Measurements from ENCODE around the gene EFNA3.

EFNA3 gene

GRCh38 chr1:155080312-155081228 is 1.9 kb downstream of the EFNA3 start (continued):
- TF ChIP-seq ZNF324 (tag by site-specific recombination; IDR thresholded peaks at IDR 0.05) (no peak), ZNF423 (tag by site-specific recombination; IDR thresholded peaks at IDR 0.05) (no peak), ZBTB17 (tag by site-specific recombination; IDR thresholded peaks at IDR 0.05) (peak; percentile 67), ZBTB10 (tag by site-specific recombination; IDR thresholded peaks at IDR 0.05) (peak; percentile 96), MEIS1 (CRISPR knock-in tag; IDR thresholded peaks at IDR 0.05; ENCODE audit: borderline replicate concordance) (no peak), ZNF544 (tag by site-specific recombination; IDR thresholded peaks at IDR 0.05) (no peak), REPIN1 (tag by site-specific recombination; IDR thresholded peaks at IDR 0.05; ENCODE audit: low read depth) (0 out of 2 replicates have a peak, but pooled peaks have one; percentile 23), ZNF777 (tag by site-specific recombination; IDR thresholded peaks at IDR 0.05; ENCODE audit: borderline replicate concordance) (no peak), HOXA7 (CRISPR knock-in tag; IDR thresholded peaks at IDR 0.05; ENCODE audit: borderline replicate concordance) (no peak), WT1 (tag by site-specific recombination; IDR thresholded peaks at IDR 0.05) (no peak; the same call in 1 of the 2 replicates), ZNF768 (tag by site-specific recombination; IDR thresholded peaks at IDR 0.05) (no peak), ZNF776 (tag by site-specific recombination; IDR thresholded peaks at IDR 0.05; ENCODE audit: borderline replicate concordance) (no peak), ZNF791 (tag by site-specific recombination; IDR thresholded peaks at IDR 0.05) (no peak), ZXDB (tag by site-specific recombination; IDR thresholded peaks at IDR 0.05) (peak; percentile 60), KLF9 (tag by site-specific recombination; IDR thresholded peaks at IDR 0.05; ENCODE audit: low read depth) (peak; percentile 92), ZNF169 (tag by site-specific recombination; IDR thresholded peaks at IDR 0.05) (no peak), ZBTB21 (tag by site-specific recombination; IDR thresholded peaks at IDR 0.05) (peak; percentile 21; the same call in 1 of the 2 replicates), ZSCAN16 (tag by site-specific recombination; IDR thresholded peaks at IDR 0.05) (no peak), ZNF501 (tag by site-specific recombination; IDR thresholded peaks at IDR 0.05) (0 out of 2 replicates have a peak, but pooled peaks have one; percentile 60), ZNF302 (tag by site-specific recombination; IDR thresholded peaks at IDR 0.05; ENCODE audit: low read depth) (no peak), ZNF114 (tag by site-specific recombination; IDR thresholded peaks at IDR 0.05) (no peak), OVOL3 (tag by site-specific recombination; IDR thresholded peaks at IDR 0.05) (no peak), ZNF184 (tag by site-specific recombination; IDR thresholded peaks at IDR 0.05) (no peak), ZEB2 (tag by site-specific recombination; IDR thresholded peaks at IDR 0.05) (peak; percentile 88), KLF16 (tag by site-specific recombination; IDR thresholded peaks at IDR 0.05) (peak; percentile 98), ZNF76 (tag by site-specific recombination; IDR thresholded peaks at IDR 0.05; ENCODE audit: borderline replicate concordance, low read depth) (no peak; the same call in 1 of the 2 replicates), ZNF626 (tag by site-specific recombination; IDR thresholded peaks at IDR 0.05) (no peak), KLF8 (tag by site-specific recombination; IDR thresholded peaks at IDR 0.05) (peak; percentile 78), ZFP3 (tag by site-specific recombination; IDR thresholded peaks at IDR 0.05; ENCODE audit: low read depth) (no peak), SP7 (tag by site-specific recombination; IDR thresholded peaks at IDR 0.05) (peak; percentile 64; the same call in 1 of the 2 replicates), ZNF239 (tag by site-specific recombination; IDR thresholded peaks at IDR 0.05) (no peak), ZNF707 (tag by site-specific recombination; IDR thresholded peaks at IDR 0.05) (no peak)
- TF ChIP-seq, protein P1, sequence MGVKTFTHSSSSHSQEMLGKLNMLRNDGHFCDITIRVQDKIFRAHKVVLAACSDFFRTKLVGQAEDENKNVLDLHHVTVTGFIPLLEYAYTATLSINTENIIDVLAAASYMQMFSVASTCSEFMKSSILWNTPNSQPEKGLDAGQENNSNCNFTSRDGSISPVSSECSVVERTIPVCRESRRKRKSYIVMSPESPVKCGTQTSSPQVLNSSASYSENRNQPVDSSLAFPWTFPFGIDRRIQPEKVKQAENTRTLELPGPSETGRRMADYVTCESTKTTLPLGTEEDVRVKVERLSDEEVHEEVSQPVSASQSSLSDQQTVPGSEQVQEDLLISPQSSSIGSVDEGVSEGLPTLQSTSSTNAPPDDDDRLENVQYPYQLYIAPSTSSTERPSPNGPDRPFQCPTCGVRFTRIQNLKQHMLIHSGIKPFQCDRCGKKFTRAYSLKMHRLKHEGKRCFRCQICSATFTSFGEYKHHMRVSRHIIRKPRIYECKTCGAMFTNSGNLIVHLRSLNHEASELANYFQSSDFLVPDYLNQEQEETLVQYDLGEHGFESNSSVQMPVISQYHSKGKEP (tag by site-specific recombination; IDR thresholded peaks at IDR 0.05), result no peak
- TF ChIP-seq, protein P2, sequence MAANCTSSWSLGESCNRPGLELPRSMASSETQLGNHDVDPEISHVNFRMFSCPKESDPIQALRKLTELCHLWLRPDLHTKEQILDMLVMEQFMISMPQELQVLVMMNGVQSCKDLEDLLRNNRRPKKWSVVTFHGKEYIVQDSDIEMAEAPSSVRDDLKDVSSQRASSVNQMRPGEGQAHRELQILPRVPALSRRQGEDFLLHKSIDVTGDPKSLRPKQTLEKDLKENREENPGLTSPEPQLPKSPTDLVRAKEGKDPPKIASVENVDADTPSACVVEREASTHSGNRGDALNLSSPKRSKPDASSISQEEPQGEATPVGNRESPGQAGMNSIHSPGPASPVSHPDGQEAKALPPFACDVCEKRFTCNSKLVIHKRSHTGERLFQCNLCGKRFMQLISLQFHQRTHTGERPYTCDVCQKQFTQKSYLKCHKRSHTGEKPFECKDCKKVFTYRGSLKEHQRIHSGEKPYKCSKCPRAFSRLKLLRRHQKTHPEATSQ (tag by site-specific recombination; IDR thresholded peaks at IDR 0.05), result peak; percentile 13; the same call in 1 of the 2 replicates
- TF ChIP-seq, protein P3, sequence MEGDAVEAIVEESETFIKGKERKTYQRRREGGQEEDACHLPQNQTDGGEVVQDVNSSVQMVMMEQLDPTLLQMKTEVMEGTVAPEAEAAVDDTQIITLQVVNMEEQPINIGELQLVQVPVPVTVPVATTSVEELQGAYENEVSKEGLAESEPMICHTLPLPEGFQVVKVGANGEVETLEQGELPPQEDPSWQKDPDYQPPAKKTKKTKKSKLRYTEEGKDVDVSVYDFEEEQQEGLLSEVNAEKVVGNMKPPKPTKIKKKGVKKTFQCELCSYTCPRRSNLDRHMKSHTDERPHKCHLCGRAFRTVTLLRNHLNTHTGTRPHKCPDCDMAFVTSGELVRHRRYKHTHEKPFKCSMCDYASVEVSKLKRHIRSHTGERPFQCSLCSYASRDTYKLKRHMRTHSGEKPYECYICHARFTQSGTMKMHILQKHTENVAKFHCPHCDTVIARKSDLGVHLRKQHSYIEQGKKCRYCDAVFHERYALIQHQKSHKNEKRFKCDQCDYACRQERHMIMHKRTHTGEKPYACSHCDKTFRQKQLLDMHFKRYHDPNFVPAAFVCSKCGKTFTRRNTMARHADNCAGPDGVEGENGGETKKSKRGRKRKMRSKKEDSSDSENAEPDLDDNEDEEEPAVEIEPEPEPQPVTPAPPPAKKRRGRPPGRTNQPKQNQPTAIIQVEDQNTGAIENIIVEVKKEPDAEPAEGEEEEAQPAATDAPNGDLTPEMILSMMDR (tag by site-specific recombination; IDR thresholded peaks at IDR 0.05), result no peak

All from HEK293 (cell line).